GM12891 (cell line): ENCODE data around the gene CHMP4B.

Experiments used
- POLR2AphosphoS5 ChIP-seq: IDR thresholded peaks from 2 replicates; pipeline ENCODE4 v1.6.1; 2011; ENCODE audit warnings: low read depth, low read length, control low read depth
- TAF1 ChIP-seq: IDR thresholded peaks from 2 replicates; pipeline ENCODE4 v1.6.1; 2011; ENCODE audit warnings: low read depth, low read length, control low read depth

- TF ChIP-seq POLR2AphosphoS5 (no peak), TAF1 (no peak)
Measured at GRCh38 chr20:33850159-33850558, 39.0 kb downstream of the CHMP4B start.
